Measurements from ENCODE around the gene LMO2.

Gene LMO2

DNA sequence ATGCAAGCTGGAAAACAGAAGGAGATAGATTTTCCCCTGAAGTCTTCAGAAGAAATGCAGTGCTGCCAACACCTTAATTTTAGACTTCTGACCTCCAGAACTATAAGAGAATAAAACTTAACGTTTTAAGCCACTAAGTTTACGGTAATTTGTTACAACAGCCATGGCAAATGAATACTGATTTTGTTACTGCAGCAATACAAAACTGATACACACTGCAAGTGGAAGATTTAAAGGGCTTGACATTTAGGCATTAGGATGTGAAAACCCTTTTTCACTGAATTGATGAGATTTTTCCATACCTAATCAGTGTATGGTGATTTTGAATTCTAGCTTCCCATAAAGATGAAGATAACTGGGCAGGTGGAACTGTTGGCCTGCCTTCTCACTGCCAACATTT is 22.1 kb upstream of the LMO2 start:
- Histone ChIP-seq H3K79me2 (ENCODE audit: low read length) (no peaks in the 10 kb centered on the region), H3K36me3 (replicated peaks; ENCODE audit: insufficient read depth, low read length) (no peaks in the 10 kb centered on the region), H3K27me3 (replicated peaks; ENCODE audit: insufficient read depth, low read length) (0 out of 2 replicates have a peak, but pooled peaks cover 5% of the 10 kb centered on the region)

DNA sequence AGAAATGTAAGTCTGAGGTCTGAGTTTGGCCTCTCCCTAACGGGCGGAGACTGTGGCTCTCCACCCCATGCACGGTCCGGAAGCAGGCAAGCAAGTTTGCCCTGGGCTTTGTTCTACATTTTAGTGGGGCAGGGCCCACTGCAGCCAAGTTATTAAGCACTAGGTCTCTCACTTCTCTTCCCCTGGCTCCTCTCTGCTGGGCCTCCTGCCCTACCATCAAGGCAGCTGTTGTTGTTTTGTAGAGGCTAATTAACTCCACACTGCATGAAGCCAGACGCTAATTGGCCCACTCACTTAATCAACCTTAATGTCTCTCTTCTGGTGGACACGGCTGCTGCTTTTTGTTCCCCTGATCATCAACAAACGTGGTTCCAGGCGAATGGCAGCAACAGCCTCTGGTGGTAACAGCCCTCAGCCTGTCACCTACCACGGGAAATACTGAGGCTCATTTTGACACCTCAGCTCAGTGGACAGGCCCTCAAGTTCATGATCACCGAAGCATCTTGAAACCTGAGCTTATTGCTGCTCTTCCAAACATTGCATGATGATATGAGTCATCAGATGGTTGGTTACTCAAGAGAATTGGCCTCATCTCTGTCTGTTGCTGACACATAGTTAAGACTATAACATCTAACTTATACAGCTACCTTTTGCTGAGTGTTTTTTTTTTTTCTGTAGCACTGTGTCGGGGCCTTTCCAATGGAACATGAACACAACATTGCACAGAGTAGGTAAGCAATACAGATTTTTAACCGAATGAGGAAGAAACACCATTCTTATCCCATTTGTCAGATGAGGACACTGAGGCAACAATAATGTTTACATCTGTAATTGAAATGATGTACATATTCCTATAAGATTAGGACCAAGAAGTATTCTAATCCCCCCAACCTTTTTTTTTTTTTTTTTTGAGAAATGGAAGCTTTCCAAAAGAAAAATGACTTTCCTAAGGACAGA is 20.8 kb upstream of the LMO2 start:
- no peak overlapping the region for H2AFZ ChIP-seq (ENCODE audit: low read length)
- no peaks in the 10 kb centered on the region for H3K9me3 ChIP-seq (replicated peaks; ENCODE audit: insufficient read depth, low read length)

More for the DNA sequence above, 22.1 kb upstream of the LMO2 start:
- Histone ChIP-seq H3K9me2 (replicated peaks; ENCODE audit: insufficient read depth, low read length) (no peaks in the 10 kb centered on the region), H4K20me1 (ENCODE audit: insufficient read depth, low read length) (no peaks in the 10 kb centered on the region), H3K4me2 (ENCODE audit: low read depth, low read length) (no peak overlapping the region), H3K4me3 (ENCODE audit: low read length) (no peak overlapping the region), H3K4me1 (ENCODE audit: low read length) (no peaks in the 10 kb centered on the region), H3K9ac (ENCODE audit: low read length) (no peak overlapping the region), H3K27ac (ENCODE audit: low read length) (no peak overlapping the region), H3F3A (ENCODE audit: insufficient read depth, low read length) (no peaks in the 10 kb centered on the region), H3K9me3 (replicated peaks; ENCODE audit: insufficient read depth, low read length) (no peaks in the 10 kb centered on the region), H2AFZ (ENCODE audit: low read length) (no peak overlapping the region)
- no peak for TF ChIP-seq EZH2 (optimal IDR thresholded peaks at IDR 0.05; ENCODE audit: low read depth, low read length)
- TF ChIP-seq, protein P1, sequence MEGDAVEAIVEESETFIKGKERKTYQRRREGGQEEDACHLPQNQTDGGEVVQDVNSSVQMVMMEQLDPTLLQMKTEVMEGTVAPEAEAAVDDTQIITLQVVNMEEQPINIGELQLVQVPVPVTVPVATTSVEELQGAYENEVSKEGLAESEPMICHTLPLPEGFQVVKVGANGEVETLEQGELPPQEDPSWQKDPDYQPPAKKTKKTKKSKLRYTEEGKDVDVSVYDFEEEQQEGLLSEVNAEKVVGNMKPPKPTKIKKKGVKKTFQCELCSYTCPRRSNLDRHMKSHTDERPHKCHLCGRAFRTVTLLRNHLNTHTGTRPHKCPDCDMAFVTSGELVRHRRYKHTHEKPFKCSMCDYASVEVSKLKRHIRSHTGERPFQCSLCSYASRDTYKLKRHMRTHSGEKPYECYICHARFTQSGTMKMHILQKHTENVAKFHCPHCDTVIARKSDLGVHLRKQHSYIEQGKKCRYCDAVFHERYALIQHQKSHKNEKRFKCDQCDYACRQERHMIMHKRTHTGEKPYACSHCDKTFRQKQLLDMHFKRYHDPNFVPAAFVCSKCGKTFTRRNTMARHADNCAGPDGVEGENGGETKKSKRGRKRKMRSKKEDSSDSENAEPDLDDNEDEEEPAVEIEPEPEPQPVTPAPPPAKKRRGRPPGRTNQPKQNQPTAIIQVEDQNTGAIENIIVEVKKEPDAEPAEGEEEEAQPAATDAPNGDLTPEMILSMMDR (IDR thresholded peaks at IDR 0.05; ENCODE audit: low read length), result no peak
- no peak for TF ChIP-seq EZH2phosphoT487 (IDR thresholded peaks at IDR 0.05; ENCODE audit: low read length)
- no peak for DNase-seq

DNA sequence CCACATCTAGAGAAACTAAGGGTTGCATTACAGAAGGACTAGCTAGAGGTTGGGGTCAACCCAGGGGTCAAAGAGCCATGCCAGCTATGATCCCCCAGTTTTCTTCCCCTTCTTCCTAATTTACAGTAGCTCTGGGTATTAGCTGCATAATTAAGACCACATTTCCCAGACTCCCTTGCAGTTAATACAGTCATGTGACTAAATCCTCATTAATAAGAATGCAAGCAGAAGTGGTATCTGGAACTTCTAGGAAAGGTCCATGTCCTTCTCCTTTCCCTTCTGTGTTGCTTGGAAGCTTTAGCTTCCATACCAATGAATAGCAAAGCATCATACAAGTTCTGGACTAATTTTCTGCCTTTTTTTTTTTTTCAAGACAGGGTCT is 19.1 kb upstream of the LMO2 start:
- Histone ChIP-seq H3K9me2 (replicated peaks; ENCODE audit: insufficient read depth, low read length) (no peaks in the 10 kb centered on the region), H3K9ac (ENCODE audit: low read length) (no peak overlapping the region), H3K27ac (ENCODE audit: low read length) (no peak overlapping the region), H3K4me3 (ENCODE audit: low read length) (no peak overlapping the region), H3K4me2 (ENCODE audit: low read depth, low read length) (no peak overlapping the region), H3K36me3 (replicated peaks; ENCODE audit: insufficient read depth, low read length) (no peaks in the 10 kb centered on the region), H3F3A (ENCODE audit: insufficient read depth, low read length) (no peaks in the 10 kb centered on the region), H4K20me1 (ENCODE audit: insufficient read depth, low read length) (no peaks in the 10 kb centered on the region), H3K9me3 (replicated peaks; ENCODE audit: insufficient read depth, low read length) (no peaks in the 10 kb centered on the region), H3K27me3 (replicated peaks; ENCODE audit: insufficient read depth, low read length) (0 out of 2 replicates have a peak, but pooled peaks cover 5% of the 10 kb centered on the region), H2AFZ (ENCODE audit: low read length) (no peak overlapping the region), H3K4me1 (ENCODE audit: low read length) (no peaks in the 10 kb centered on the region), H3K79me2 (ENCODE audit: low read length) (no peaks in the 10 kb centered on the region)
- no peak for DNase-seq
- TF ChIP-seq EZH2phosphoT487 (IDR thresholded peaks at IDR 0.05; ENCODE audit: low read length) (no peak), EZH2 (optimal IDR thresholded peaks at IDR 0.05; ENCODE audit: low read depth, low read length) (no peak)
- TF ChIP-seq, protein P1 (IDR thresholded peaks at IDR 0.05; ENCODE audit: low read length), result no peak

More for the DNA sequence above, 20.8 kb upstream of the LMO2 start:
- 0 out of 2 replicates have a peak, but pooled peaks cover 5% of the 10 kb centered on the region for H3K27me3 ChIP-seq (replicated peaks; ENCODE audit: insufficient read depth, low read length)
- H3K79me2 ChIP-seq (ENCODE audit: low read length), result no peaks in the 10 kb centered on the region
- H3K9me2 ChIP-seq (replicated peaks; ENCODE audit: insufficient read depth, low read length), result no peaks in the 10 kb centered on the region
- H3F3A ChIP-seq (ENCODE audit: insufficient read depth, low read length), result no peaks in the 10 kb centered on the region
- no peaks in the 10 kb centered on the region for H4K20me1 ChIP-seq (ENCODE audit: insufficient read depth, low read length)
- H3K27ac ChIP-seq (ENCODE audit: low read length), result no peak overlapping the region
- no peak overlapping the region for H3K4me3 ChIP-seq (ENCODE audit: low read length)
- no peaks in the 10 kb centered on the region for H3K36me3 ChIP-seq (replicated peaks; ENCODE audit: insufficient read depth, low read length)
- H3K4me1 ChIP-seq (ENCODE audit: low read length), result no peaks in the 10 kb centered on the region
- no peak overlapping the region for H3K4me2 ChIP-seq (ENCODE audit: low read depth, low read length)
- no peak for DNase-seq
- H3K9ac ChIP-seq (ENCODE audit: low read length), result no peak overlapping the region
- no peak for TF ChIP-seq EZH2phosphoT487 (IDR thresholded peaks at IDR 0.05; ENCODE audit: low read length)
- TF ChIP-seq, protein P1 (IDR thresholded peaks at IDR 0.05; ENCODE audit: low read length), result no peak
- TF ChIP-seq EZH2 (optimal IDR thresholded peaks at IDR 0.05; ENCODE audit: low read depth, low read length), result no peak

Measured in MM.1S (cell line).